Esophagus muscularis mucosa (tissue), 4 donors: Measurements from ENCODE around the gene ASTN2. TPM values are rescaled to one million over a fixed set of nuclear protein-coding genes. Genes with fewer than 3 reads are reported as not detected.

Source experiments
- DNase-seq: peaks from one replicate; pipeline ENCODE4 v3.0.0-alpha.2; 2017; ENCODE audit errors: extremely low spot score
- H3K27ac ChIP-seq, 4 donors: fragments of 200-600 bp; sonication (generic); replicated peaks in 1 of 4; 1 replicate in 3 of 4; 2 replicates in 1 of 4; pipeline ENCODE4 v1.5.1; 2016 to 2019; ENCODE audit warnings: mild to moderate bottlenecking in 1 of 4
- H3K27me3 ChIP-seq, 4 donors: fragments of 200-600 bp; sonication (generic); one replicate each; pipeline versions ENCODE4 v1.5.1 to v1.6.0; 2016 to 2019
- H3K36me3 ChIP-seq, 4 donors: fragments of 200-600 bp; sonication (generic); one replicate each; pipeline ENCODE4 v1.5.1; 2016 to 2019
- H3K4me1 ChIP-seq, 4 donors: fragments of 200-600 bp; sonication (generic); one replicate each; pipeline ENCODE4 v1.5.1; 2016 to 2019
- H3K4me3 ChIP-seq, 4 donors: fragments of 200-600 bp; sonication (generic); 1 replicate in 2 of 4; 2 replicates in 2 of 4; pipeline ENCODE4 v1.5.1; 2016 to 2019; ENCODE audit warnings: mild to moderate bottlenecking in 4 of 4, moderate library complexity in 1 of 4
- H3K9me3 ChIP-seq, 4 donors: fragments of 200-600 bp; sonication (generic); 1 replicate in 3 of 4; 2 replicates in 1 of 4; pipeline ENCODE4 v1.5.1; 2016 to 2019
- EP300 ChIP-seq: sonication (generic); formaldehyde crosslinking; IDR thresholded peaks from one replicate; pipeline ENCODE4 v1.6.1; 2017; ENCODE audit warnings: antibody characterized with exemption
- POLR2A ChIP-seq: fragments of 450-650 bp; IDR thresholded peaks from one replicate; pipeline ENCODE4 v1.6.1; 2017; ENCODE audit warnings: antibody characterized with exemption, moderate library complexity, mild to moderate bottlenecking, low read depth
- POLR2AphosphoS5 ChIP-seq, 2 donors: sonication (generic); formaldehyde crosslinking; IDR thresholded peaks; one replicate each; pipeline ENCODE4 v1.6.1; 2017; ENCODE audit warnings: antibody characterized with exemption in 2 of 2
- WGBS: methylation state at CpG from one replicate; pipeline ENCODE4 v1.1.5; 2018; 5-methylcytosine and 5-hydroxymethylcytosine counted together
- intact Hi-C: fragments of 100-400 bp; cut with DNase I; formaldehyde crosslinking; loops from one replicate; pipeline ENCODE4 v1.15.1; 2023
- small RNA-seq, 3 donors: library from RNA; depleted of rRNA; stranded (forward); fragments of <200 nt; gene quantifications; one replicate each; pipeline ENCODE3, GENCODE V24; 2016
- total RNA-seq, 4 donors: library from RNA; depleted of rRNA; stranded (reverse); fragments of >200 nt; gene quantifications; one replicate each; pipeline versions ENCODE4 v1.1.0 to v1.2.1, GENCODE V29; 2016
- TF ChIP-seq, protein P1 (sequence below), 3 experiments: fragments of 200-600 bp in 2 of 3; fragments of 450-650 bp in 1 of 3; sonication (generic) in 2 of 3; IDR thresholded peaks; one replicate each; pipeline ENCODE4 v1.5.1; 2017 to 2019; ENCODE audit warnings: antibody characterized with exemption in 3 of 3, mild to moderate bottlenecking in 2 of 3, moderate library complexity in 1 of 3

ASTN2 gene
- total RNA-seq, 4 donors from 2014 or later: 4.2 to 6.9 (median 5.5) TPM

DNA sequence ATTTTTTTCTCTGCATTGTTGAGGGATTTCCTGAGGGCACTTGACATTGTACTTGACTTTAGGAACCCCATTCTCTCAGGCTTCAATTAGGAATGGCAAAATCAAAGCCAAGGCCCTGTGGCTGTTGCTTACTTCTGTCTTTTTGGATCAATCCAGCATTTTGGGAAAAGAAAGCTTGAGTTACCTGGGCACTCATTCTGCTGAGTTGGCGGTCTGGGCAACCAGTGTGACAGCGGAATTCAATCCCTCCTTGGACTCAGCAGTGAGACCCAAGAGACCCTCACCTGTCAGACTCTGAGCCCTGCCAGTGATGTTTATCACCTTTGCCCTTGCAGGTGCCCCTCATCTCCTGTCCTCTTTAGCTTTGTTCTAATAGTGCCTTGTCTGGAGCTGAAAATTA, 1036.0 kb downstream of the ASTN2 start:
- DNase-seq: no peak
- TF ChIP-seq POLR2A: no peak
- no peaks in the 10 kb centered on the region for H3K9me3 ChIP-seq
- 93% methylated on average over 2 of the region's 2 CpGs for WGBS
- intact Hi-C loops: no loop called here
- no peaks in the 10 kb centered on the region for H3K27me3 ChIP-seq
- H3K36me3 ChIP-seq: no peaks in the 10 kb centered on the region
- no peak overlapping the region for H3K4me3 ChIP-seq
- no peaks in the 10 kb centered on the region for H3K4me1 ChIP-seq
- no peak overlapping the region for H3K27ac ChIP-seq

DNA sequence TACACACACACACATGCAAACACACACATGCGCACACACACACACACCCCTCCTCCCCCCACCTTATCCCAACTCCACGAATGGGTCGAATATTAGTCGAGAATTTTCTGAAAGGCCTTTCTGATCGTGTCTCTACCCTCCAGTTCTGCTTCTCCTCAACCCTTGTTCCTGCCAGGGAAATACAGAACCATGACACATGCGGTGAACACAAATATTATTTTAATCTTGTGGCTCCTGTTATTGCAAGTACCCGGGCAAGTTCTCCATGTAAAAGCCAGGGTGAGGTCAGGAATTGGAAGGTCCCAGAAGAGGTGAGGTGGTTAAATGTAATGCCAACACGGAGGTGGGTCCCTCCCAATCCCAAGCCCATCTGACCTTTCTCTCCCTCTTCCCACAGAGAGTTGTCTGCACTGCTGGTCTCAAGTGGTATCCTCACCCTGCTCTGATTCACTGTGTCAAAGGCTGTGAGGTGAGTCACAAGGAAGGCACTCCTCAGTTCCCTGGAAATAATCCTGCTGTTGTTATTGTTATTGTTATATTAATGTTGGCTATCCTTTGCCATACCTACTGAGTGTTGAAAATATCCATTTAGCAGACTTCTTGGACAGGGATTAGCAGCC, 1037.6 kb downstream of the ASTN2 start:
- Histone ChIP-seq H3K27ac (no peak overlapping the region), H3K36me3 (no peaks in the 10 kb centered on the region), H3K9me3 (no peaks in the 10 kb centered on the region), H3K4me3 (no peak overlapping the region), H3K27me3 (no peaks in the 10 kb centered on the region), H3K4me1 (no peaks in the 10 kb centered on the region)
- intact Hi-C loops: no loop called here
- TF ChIP-seq, protein P1, sequence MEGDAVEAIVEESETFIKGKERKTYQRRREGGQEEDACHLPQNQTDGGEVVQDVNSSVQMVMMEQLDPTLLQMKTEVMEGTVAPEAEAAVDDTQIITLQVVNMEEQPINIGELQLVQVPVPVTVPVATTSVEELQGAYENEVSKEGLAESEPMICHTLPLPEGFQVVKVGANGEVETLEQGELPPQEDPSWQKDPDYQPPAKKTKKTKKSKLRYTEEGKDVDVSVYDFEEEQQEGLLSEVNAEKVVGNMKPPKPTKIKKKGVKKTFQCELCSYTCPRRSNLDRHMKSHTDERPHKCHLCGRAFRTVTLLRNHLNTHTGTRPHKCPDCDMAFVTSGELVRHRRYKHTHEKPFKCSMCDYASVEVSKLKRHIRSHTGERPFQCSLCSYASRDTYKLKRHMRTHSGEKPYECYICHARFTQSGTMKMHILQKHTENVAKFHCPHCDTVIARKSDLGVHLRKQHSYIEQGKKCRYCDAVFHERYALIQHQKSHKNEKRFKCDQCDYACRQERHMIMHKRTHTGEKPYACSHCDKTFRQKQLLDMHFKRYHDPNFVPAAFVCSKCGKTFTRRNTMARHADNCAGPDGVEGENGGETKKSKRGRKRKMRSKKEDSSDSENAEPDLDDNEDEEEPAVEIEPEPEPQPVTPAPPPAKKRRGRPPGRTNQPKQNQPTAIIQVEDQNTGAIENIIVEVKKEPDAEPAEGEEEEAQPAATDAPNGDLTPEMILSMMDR (IDR thresholded peaks at IDR 0.05): no peak
- TF ChIP-seq POLR2A: no peak
- TF ChIP-seq EP300: no peak
- no peak for TF ChIP-seq POLR2AphosphoS5 (IDR thresholded peaks at IDR 0.05)
- 81% methylated on average over 8 of the region's 8 CpGs for WGBS
- no peak for DNase-seq

Small RNA genes lying within 50 kb of the gene (small RNA-seq; reads per million reads assigned to genes)
- gene SNORA70C: 0 reads per million in 3 donors
